ENCODE data around the gene CDH26.

The CDH26 gene

GRCh38 chr20:59958123-59958522 is at the start of gene CDH26:
CDH26 (plus strand) TSS chr20:59958423; CDS start chr20:59958727, 304 bp downstream.
- DNase-seq, result no peak

GRCh38 chr20:59908855-59909254 is 49.4 kb upstream of the CDH26 start:
- no peak for DNase-seq

DNA sequence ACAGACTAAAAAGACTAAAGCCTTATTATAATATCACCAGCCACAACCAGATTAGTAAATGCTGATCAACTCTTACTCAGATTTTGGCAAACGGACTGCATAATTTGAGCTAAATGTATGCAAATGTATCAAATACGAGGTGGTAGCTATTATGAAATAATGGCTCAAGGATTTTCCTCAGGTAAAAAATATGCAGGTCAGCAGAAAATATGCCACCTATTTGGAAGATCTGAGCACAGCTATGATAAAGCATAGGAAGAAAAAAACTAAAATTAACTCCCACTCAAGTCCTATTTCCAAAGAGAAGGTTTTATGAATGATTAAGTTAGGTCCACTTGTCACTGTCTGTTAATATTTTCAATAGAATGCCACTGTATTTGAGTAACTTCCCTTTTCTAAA is 47.2 kb upstream of the CDH26 start:
- DNase-seq, result no peak

- no peak for DNase-seq
Measured at GRCh38 chr20:59912609-59913008, 45.6 kb upstream of the CDH26 start.

DNA sequence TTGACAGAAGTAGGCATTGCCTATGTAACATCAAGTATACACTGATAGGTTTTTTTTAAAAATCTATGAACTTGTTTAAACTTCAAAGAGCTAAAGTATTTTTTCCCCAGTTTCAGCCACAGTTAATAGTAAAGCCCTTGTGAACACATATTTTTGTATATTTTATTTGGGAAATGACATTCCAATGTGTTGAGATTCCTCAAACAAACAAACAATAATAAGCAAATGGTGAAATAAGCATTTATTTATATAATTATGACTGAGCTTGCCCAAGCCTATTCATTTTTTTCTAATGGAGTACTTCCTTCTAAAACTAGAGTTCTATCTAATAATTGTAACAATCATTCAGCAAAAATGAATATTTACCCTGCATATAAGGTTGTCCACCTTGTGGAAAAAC is 37.3 kb upstream of the CDH26 start:
- no peak for DNase-seq

GRCh38 chr20:59923514-59923913 is 34.7 kb upstream of the CDH26 start:
- DNase-seq, result no peak

- no peak for DNase-seq
Measured at GRCh38 chr20:59925359-59925758, 32.9 kb upstream of the CDH26 start.

- no peak for DNase-seq
Measured at GRCh38 chr20:59925899-59926298, 32.3 kb upstream of the CDH26 start.

GRCh38 chr20:59931511-59932312 is 26.5 kb upstream of the CDH26 start:
- DNase-seq, result no peak

DNA sequence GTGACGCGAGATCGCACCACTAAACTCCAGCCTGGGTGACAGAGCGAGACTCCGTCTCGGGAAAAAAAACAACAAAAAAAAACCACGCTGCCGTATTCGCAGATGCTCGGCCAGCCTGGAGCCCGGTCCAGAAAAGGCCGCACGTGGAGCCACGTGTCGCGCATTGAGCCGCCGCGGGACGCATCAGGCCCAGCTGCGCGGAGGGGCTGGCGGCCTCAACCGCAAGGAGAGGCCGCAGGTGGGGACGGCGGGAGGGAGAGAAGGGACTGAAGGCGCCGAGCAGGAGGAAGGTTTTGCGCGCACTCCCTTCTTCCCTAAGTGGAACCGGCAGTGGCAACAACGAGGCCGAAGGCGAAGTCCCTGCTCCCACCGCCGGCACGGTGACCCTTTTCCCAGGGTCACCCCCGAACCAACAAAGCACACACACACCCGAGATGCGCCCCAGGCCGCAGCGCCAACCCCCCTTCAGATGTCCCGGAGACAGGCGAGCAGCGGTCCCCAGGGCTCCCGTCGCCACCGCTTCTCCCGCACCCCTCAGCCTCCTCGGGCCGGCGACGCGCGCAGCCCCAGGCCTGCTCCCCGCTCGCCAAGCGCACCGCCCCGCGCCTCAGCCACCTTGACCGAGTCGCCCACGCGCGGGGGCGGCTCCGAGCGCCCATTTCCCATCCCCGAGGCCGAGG is 25.5 kb upstream of the CDH26 start:
- no peak for DNase-seq

DNA sequence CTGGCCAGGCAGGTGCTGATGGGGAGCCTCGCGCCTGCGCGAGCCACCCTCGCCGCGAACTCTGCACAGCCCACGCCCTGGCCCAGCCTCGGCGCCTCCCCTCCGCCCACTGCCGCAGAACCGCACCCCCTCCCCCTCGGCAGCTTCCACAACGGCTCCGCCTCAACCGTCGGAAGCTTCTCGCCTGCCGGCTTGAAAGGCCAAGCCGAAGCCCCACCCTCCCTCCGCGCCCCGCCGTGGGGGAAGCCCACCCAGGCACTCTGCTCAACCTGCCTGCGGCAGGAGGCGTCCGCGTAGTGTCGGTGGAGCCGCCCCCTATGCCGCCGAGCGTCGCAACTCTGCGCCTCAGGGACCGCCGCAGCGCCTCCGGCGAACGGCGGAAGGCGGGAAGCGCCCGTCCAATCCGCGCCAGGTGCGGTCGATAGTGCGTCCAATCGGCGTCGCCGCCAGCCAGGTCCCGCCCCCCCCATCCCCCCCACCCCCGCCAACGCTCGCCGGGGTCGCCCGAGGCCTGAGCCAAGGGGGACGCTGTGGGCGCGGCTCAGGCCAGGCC is 24.9 kb upstream of the CDH26 start, which contains the start of gene SYCP2:
TSS of gene SYCP2 (minus strand) at position 342 of the 553 bp plus-strand sequence. CDS start 11,224 bp downstream, outside the sequence.
- DNase-seq, result peak; percentile 56

DNA sequence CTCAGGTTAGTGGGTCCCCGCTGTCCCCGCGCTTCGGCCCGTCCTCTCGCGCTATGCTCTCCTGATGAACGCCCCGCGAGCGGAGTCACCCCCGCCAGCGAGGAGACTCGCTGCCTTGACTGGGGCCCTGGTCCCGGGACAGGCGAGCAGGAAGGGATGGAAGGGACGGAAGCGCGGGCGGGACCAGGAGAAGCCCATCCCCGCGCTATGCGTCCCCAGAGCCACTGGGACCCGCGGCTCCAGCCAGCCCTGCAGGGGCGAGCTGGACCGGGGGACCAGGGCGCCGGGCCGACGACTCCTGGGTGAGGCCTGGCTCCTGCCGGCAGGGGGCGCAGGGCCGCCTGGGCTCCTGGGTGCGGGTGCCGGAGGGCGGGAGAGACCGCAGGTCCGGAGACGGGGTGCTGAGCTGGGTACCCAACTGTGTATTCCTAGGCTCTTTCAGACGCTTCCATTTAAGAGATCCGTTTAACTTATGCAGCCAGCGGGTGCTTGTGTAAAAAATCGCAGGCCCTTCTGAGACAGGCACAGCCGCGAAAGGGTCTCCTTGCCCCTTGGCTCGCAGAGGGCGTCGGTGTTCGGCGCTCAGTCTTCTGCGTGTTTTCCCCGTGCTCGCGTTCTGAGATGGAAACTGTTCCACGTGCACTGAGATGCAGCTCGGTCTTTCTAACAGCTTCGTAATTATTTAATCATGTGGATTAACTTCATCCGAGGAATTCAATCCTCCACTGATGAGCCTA is 24.2 kb upstream of the CDH26 start:
- DNase-seq, result peak; percentile 75

GRCh38 chr20:59935457-59936185 is 22.6 kb upstream of the CDH26 start:
- no peak for DNase-seq

DNA sequence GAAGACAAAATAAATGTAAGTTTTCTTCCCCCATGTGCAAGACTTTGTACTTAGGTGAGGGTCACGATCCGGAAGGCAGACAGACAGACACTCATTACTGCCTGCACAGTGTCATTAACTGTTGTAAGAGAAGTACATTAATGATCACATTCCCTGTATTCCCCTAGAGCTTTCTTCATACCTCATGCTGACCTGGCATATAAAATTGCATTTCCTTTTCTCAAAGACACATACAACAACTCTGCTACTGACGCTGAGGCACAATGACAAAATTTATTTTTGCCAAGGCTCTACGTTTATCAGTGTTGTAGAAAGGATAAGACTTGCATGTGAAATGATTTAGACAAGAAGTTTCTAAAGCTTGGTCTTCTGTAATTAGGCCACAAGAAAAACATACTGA is 21.8 kb upstream of the CDH26 start:
- no peak for DNase-seq

DNA sequence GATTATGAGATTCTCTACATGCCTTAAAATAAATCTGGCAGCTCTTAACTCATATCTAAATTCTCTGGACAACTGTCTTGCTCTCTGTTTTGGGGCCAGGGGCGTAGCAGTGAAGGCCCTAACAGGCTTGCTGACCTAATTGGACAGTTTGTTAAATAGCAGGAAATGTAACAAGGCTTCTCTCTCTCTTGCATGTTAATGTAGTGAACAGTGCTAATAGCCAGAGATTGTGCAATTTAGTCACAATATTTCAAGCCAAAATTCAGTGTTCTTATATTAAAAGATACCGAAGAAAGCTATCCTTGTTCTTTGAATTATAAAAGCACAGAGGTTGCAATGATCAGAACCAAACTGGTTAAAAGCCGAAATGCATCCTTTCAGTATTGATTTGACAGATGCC is 21.1 kb upstream of the CDH26 start:
- DNase-seq, result no peak

- no peak for DNase-seq
Measured at GRCh38 chr20:59938221-59938620, 20.0 kb upstream of the CDH26 start.

GRCh38 chr20:59938696-59939051 is 19.5 kb upstream of the CDH26 start:
- DNase-seq, result no peak

GRCh38 chr20:59939052-59939878 is 19.0 kb upstream of the CDH26 start:
- DNase-seq, result no peak

DNA sequence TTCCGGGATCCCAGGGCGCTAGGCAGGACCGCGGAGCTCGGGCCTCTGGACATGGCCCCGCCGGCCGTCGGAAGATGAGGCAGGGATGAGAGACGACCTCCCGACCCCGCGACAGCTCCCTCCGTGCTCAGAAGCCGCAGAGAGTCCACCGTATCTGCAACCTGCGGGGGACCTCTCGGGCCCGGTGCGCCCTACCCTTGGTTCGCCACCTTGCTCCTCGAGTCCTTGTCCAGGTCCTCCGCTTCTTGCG is 18.4 kb upstream of the CDH26 start:
- no peak for DNase-seq

- DNase-seq, result peak; percentile 91
Measured at GRCh38 chr20:59940129-59940955, 17.9 kb upstream of the CDH26 start, which contains the start of the genes FAM217B and PPP1R3D. FAM217B (plus strand) TSS chr20:59940389; CDS start chr20:59943944, 3,555 bp downstream. PPP1R3D (minus strand) TSS chr20:59940305; CDS start chr20:59939931, 374 bp downstream.

GRCh38 chr20:59940956-59941294 is 17.3 kb upstream of the CDH26 start:
- DNase-seq, result no peak

Measured in stimulated activated CD4-positive, alpha-beta T cell treated with anti-CD3 and anti-CD28 coated beads, Interleukin-1b, Interleukin-23, amount 100 ng/mL, for 48 hours (primary cell).